HG03571 (cell line): Measurements from ENCODE around the gene GHRH.

Experiments
- ATAC-seq: cut with Tn5 transposase; IDR thresholded peaks from one replicate; pipeline ENCODE4 v1.9.1; 2021; ENCODE audit not compliant: unreplicated experiment

The GHRH gene

GRCh38 chr20:37240337-37241067 is 21.1 kb downstream of the GHRH start:
- ATAC-seq = no peak

GRCh38 chr20:37238935-37239451 is 22.6 kb downstream of the GHRH start:
- ATAC-seq = no peak

DNA sequence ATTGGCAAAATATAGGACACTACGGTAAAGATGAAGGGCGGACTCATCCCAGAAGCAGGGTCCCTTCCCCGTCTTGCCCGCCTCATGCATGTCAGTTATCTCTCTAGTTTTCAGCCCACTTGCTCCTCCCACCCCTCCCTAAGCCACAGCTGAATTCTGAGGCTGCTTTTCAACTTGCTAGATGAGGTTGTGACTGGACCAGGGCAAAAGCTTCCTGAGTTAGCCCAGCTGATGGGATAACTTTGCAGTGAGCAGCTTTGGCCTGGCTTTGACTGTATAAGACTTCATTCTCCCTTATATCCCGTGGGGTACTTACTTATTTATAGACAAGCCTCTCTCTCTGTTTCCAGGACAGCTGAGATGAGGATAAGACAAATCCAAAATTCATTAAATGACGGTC is 23.2 kb downstream of the GHRH start:
- ATAC-seq = no peak

GRCh38 chr20:37237656-37238055 is 24.0 kb downstream of the GHRH start:
- ATAC-seq = no peak

GRCh38 chr20:37236462-37236861 is 25.2 kb downstream of the GHRH start:
- ATAC-seq = no peak

GRCh38 chr20:37235065-37235464 is 26.5 kb downstream of the GHRH start:
- no peak for ATAC-seq

- no peak for ATAC-seq
Observed at GRCh38 chr20:37234254-37234581, 27.4 kb downstream of the GHRH start.

DNA sequence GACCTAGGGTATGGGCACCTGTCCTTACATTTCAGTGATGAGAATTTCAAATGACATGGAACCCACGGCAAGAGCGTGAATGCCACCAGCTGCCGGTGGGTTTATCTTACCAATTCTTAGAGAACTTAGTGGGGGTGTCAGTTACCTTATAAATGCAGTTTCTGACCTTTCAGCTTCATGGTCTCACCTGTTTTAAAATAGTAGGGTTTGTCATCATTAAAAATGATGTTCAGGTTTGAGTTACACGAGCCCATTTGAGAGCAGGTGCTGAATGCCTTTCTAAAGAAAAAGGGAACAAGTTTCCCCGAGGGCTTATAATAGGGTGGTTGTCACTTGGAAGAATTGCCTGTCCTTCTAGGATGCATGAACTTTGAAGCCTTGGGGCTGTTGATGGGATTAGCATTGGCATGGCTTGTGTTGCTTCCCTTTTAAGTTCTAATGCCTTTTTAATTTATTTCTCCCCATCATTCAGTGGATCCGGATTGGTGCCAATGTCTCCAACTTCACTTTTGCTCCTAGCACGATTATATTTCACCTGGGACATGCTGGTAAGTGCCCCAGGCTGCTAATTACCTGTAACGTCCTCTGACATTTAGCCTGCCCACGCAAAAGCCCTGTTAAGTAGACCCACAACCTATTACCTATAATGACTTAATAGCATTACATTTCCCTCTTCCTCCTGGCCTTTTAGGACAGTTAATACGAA is 27.9 kb downstream of the GHRH start:
- ATAC-seq = no peak

- ATAC-seq = no peak
Observed at GRCh38 chr20:37231947-37232630, 29.5 kb downstream of the GHRH start.

DNA sequence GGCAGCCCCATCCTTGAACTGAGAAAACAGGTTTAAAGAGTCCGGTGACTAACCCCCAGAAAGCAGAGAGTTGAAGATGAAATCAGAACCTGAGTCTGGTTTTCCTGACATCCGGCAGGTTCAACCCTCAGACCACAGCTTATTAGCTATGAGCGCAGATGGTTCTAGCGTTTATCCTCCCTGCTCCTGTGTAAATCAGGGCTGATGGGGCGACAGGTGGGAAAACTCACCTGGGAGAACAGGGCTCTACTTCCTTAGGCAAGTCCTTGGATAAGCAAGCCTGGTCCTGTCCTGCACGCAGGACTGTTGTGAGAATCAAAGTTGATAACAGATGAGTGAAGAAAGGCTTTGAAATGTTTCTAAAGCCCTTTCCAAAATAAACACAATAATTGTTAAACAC is 31.4 kb downstream of the GHRH start:
- no peak for ATAC-seq

- ATAC-seq = no peak
Observed at GRCh38 chr20:37229357-37229756, 32.3 kb downstream of the GHRH start.

DNA sequence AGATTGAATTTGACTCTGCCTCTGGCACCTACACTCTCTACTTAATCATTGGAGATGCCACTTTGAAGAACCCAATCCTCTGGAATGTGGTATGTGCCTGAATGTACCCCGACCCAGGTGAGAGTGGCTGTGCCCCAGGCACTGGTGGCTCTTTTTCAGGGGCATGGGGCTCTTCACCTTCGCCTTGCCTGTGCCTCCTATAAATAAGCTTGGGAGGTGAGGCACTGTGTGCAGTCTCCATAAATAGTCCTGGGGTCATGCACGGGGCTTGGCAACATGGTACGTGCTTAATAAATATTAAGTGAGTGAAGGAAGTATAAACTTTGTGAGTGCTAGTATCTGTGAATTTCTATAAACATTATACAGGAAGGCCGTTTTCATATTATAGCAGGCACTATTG is 33.0 kb downstream of the GHRH start:
- ATAC-seq = no peak

DNA sequence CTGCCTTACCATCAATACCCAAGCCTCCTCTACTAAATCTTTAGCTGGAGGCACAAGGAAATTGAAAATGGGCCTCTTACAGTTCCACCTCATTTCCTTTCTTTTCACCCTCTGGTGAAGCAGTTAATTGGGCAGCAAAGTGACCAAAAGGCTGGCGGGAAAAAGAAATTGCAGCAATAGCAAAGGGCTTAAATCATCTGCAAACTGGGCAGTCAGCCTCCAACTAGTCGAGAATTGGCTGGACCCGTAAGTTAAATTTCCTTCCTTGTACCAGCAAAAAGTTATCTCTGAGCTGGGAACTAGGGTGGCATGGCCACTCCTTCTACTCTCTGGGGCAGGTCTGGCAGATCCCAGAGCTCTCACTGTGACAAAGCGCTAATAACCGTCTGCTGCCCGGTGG is 33.5 kb downstream of the GHRH start:
- no peak for ATAC-seq

GRCh38 chr20:37226889-37227288 is 34.7 kb downstream of the GHRH start:
- ATAC-seq = no peak

GRCh38 chr20:37225146-37225545 is 36.5 kb downstream of the GHRH start:
- no peak for ATAC-seq

DNA sequence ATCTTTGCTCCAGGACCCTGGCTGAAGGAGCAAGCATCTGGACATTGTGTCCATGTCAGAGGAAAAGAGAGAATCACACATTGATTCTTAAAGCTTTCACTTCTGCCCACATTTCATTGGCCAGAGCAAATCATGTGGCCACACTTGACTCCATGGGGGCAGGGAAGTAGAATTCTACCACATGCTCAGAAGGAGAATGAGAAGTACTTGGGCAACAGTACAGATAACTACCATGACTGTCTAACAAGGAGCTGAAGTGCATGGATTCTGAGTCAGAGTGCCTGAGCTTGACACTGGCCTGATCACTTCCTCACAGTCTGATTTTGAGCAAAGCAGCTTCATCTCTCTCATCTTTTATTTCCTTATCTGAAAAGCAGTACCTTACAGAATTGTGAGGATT is 38.6 kb downstream of the GHRH start:
- no peak for ATAC-seq

- no peak for ATAC-seq
Observed at GRCh38 chr20:37222086-37222485, 39.5 kb downstream of the GHRH start.

DNA sequence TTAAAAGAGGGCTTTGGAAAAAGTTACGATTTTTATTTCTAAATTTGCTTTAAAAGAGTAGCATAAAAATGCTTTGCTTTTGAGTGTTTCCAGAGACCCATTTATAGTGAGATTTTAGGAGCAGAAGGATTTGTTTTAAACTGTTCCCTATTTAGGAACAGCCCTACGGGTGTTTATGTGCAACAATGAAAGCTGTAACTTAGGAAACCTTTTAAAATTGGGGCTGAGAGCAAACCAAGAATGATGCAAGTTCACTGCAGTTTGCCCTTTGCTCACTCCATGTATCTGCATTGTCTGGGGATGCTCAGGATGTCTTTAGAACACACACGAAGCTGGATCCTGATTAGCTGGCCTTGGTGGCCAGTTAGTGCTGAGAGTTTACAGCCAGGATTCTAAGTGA is 40.9 kb downstream of the GHRH start:
- ATAC-seq = no peak

GRCh38 chr20:37219751-37220668 is 41.6 kb downstream of the GHRH start:
- ATAC-seq = no peak

- ATAC-seq = no peak
Observed at GRCh38 chr20:37218976-37219375, 42.6 kb downstream of the GHRH start.

- ATAC-seq = no peak
Observed at GRCh38 chr20:37218441-37218840, 43.2 kb downstream of the GHRH start.
